HepG2 (cell line): ENCODE results near the gene CD44. TPM values are rescaled to one million over a fixed set of nuclear protein-coding genes. Genes with fewer than 3 reads are reported as not detected.

Source experiments
- ATAC-seq: fragments of 200-7000 bp; cut with Tn5 transposase; 3 replicates; pipeline ENCODE4 v1.9.1; 2020; ENCODE audit warnings: mild to moderate bottlenecking, moderate library complexity
- BruUV-seq: library from RNA; stranded (reverse); fragments of 400-500 nt; replicated peaks from 2 replicates; lab custom pipeline; 2021; lab: Mats Ljungman, UMichigan
- CTCF ChIA-PET: fragments of 300-600 bp; formaldehyde crosslinking; extraction: SDS; loops from one replicate; lab custom pipeline; 2021; ENCODE audit warnings: low total read pairs, inconsistent platforms, low intra/inter-chr PET ratio; lab: Yijun Ruan, JAX
- POLR2A ChIA-PET: fragments of 350-600 bp; sonication (Branson Sonifier 250); formaldehyde crosslinking; loops from one replicate; lab custom pipeline; 2020; ENCODE audit warnings: antibody characterized with exemption, inconsistent platforms; lab: Yijun Ruan, JAX
- DNase-seq: peaks from one replicate; pipeline ENCODE4 v3.0.0-alpha.2; 2015; ENCODE audit warnings: low spot score
- FAIRE-seq: peaks from 3 replicates; lab custom pipeline; 2011; peaks lifted over from hg19 to GRCh38; lab: Jason Lieb, UNC
- H2AFZ ChIP-seq: one replicate; pipeline ENCODE4 v1.6.1; 2011; ENCODE audit warnings: low read length, inconsistent platforms
- H3K27ac ChIP-seq: fragments of 300-600 bp; 3 replicates; pipeline ENCODE4 v1.8.0; 2011; ENCODE audit warnings: mixed run types, mild to moderate bottlenecking, mixed read lengths, low read length, inconsistent platforms; ENCODE audit not compliant: insufficient read depth; ENCODE audit errors: extremely low read length
- H3K27me3 ChIP-seq, 2 experiments: fragments of 200-600 bp in 1 of 2; 2 replicates in 1 of 2; 3 replicates in 1 of 2; pipeline versions ENCODE4 v1.6.0 to v1.8.0; 2011; ENCODE audit warnings: low read length in 2 of 2, mild to moderate bottlenecking in 2 of 2, moderate library complexity in 2 of 2, inconsistent platforms in 1 of 2; ENCODE audit not compliant: insufficient read depth in 2 of 2, control insufficient read depth in 1 of 2
- H3K36me3 ChIP-seq, 2 experiments: fragments of 200-600 bp in 1 of 2; replicated peaks in 1 of 2; 2 replicates in 1 of 2; 3 replicates in 1 of 2; pipeline versions ENCODE4 v1.5.1 to v1.8.0; 2011; ENCODE audit warnings: low read length in 2 of 2, inconsistent platforms in 1 of 2; ENCODE audit not compliant: insufficient read depth in 2 of 2, control insufficient read depth in 1 of 2
- H3K4me1 ChIP-seq: 2 replicates; pipeline ENCODE4 v1.5.1; 2012; ENCODE audit warnings: low read length, inconsistent platforms; ENCODE audit not compliant: insufficient read depth
- H3K4me2 ChIP-seq: 2 replicates; pipeline ENCODE4 v1.6.0; 2011; ENCODE audit warnings: low read depth, low read length, inconsistent platforms
- H3K4me3 ChIP-seq, 3 experiments: fragments of 200-600 bp in 1 of 3; sonication (generic), shearing (Covaris generic) in 1 of 3; replicated peaks in 1 of 3; 2 replicates each; pipeline ENCODE4 v1.5.1; 2011 to 2016; ENCODE audit warnings: low read length in 3 of 3, inconsistent platforms in 2 of 3, low read depth in 2 of 3, mild to moderate bottlenecking in 2 of 3, control low read depth in 1 of 3, mixed read lengths in 1 of 3; ENCODE audit not compliant: insufficient read depth in 1 of 3
- H3K79me2 ChIP-seq: one replicate; pipeline ENCODE4 v1.6.1; 2011; ENCODE audit warnings: low read length, inconsistent platforms; ENCODE audit not compliant: insufficient read depth
- H3K9ac ChIP-seq: 2 replicates; pipeline ENCODE4 v1.6.0; 2011; ENCODE audit warnings: mild to moderate bottlenecking, low read depth, low read length, inconsistent platforms; ENCODE audit not compliant: insufficient read depth
- H3K9me3 ChIP-seq: 2 replicates; pipeline ENCODE4 v1.5.1; 2012; ENCODE audit warnings: mild to moderate bottlenecking, low read length
- H4K20me1 ChIP-seq: 2 replicates; pipeline ENCODE4 v1.6.0; 2011; ENCODE audit warnings: inconsistent platforms, mild to moderate bottlenecking, low read length, moderate library complexity; ENCODE audit not compliant: insufficient read depth
- BORCS8-MEF2B ChIP-seq: sonication (generic); formaldehyde crosslinking; IDR thresholded peaks from 2 replicates; pipeline ENCODE4 v1.8.0; 2022; ENCODE audit warnings: mild to moderate bottlenecking, missing genetic modification reagents
- EEA1 ChIP-seq: sonication (generic); formaldehyde crosslinking; IDR thresholded peaks from 2 replicates; pipeline ENCODE4 v1.5.1; 2020; ENCODE audit warnings: mild to moderate bottlenecking, missing genetic modification reagents, borderline replicate concordance
- ELF1 ChIP-seq: sonication (generic); formaldehyde crosslinking; IDR thresholded peaks from 2 replicates; pipeline ENCODE4 v1.4.0; 2020; ENCODE audit warnings: missing genetic modification reagents
- ETV5 ChIP-seq: IDR thresholded peaks from 2 replicates; pipeline ENCODE4 v1.6.1; 2018; ENCODE audit warnings: missing biosample characterization, missing genetic modification reagents, inconsistent platforms, borderline replicate concordance
- FOXP4 ChIP-seq: sonication (generic); formaldehyde crosslinking; IDR thresholded peaks from 2 replicates; pipeline ENCODE4 v1.4.0; 2020; ENCODE audit warnings: missing genetic modification reagents
- JARID2 ChIP-seq: sonication (generic); formaldehyde crosslinking; IDR thresholded peaks from 2 replicates; pipeline ENCODE4 v1.8.1; 2023; ENCODE audit warnings: missing genetic modification reagents, inconsistent platforms; ENCODE audit not compliant: insufficient replicate concordance
- KLF11 ChIP-seq: IDR thresholded peaks from 2 replicates; pipeline ENCODE4 v1.6.1; 2016; ENCODE audit warnings: missing compliant biosample characterization
- MAF1 ChIP-seq: sonication (generic); formaldehyde crosslinking; IDR thresholded peaks from 2 replicates; pipeline ENCODE4 v1.5.0; 2020; ENCODE audit warnings: missing genetic modification reagents, borderline replicate concordance
- TAF1 ChIP-seq: sonication (generic); formaldehyde crosslinking; IDR thresholded peaks from 2 replicates; pipeline ENCODE4 v1.4.0; 2020; ENCODE audit warnings: missing genetic modification reagents
- TBX2 ChIP-seq: sonication (generic); formaldehyde crosslinking; IDR thresholded peaks from 2 replicates; pipeline ENCODE4 v1.5.0; 2020; ENCODE audit warnings: missing genetic modification reagents, mild to moderate bottlenecking, borderline replicate concordance
- TGIF2 ChIP-seq: IDR thresholded peaks from 2 replicates; pipeline ENCODE4 v1.6.1; 2016; ENCODE audit warnings: control low read depth, missing compliant biosample characterization
- ZNF205 ChIP-seq: IDR thresholded peaks from 2 replicates; pipeline ENCODE4 v1.6.1; 2018; ENCODE audit warnings: missing biosample characterization, missing genetic modification reagents
- ZNF441 ChIP-seq: sonication (generic); formaldehyde crosslinking; IDR thresholded peaks from 2 replicates; pipeline ENCODE4 v1.7.0; 2021; ENCODE audit warnings: missing genetic modification reagents, borderline replicate concordance
- ZSCAN20 ChIP-seq: sonication (generic); formaldehyde crosslinking; IDR thresholded peaks from 2 replicates; pipeline ENCODE4 v1.4.0; 2020; ENCODE audit warnings: missing genetic modification reagents, mild to moderate bottlenecking, borderline replicate concordance
- WGBS: methylation state at CpG from one replicate; pipeline ENCODE4 v1.1.6; 2017; ENCODE audit warnings: low lambda C conversion rate; 5-methylcytosine and 5-hydroxymethylcytosine counted together
- in situ Hi-C: cut with HindIII; loops from 2 replicates; pipeline ENCODE4 v1.10.0; 2017; ENCODE audit warnings: low pct_unique_long_range_greater_than_20kb; ENCODE audit not compliant: extremely low pct_ligation_motif_present
- intact Hi-C: fragments of 100-400 bp; cut with micrococcal nuclease; formaldehyde crosslinking; loops from one replicate; pipeline ENCODE4 v1.10.0; 2022; ENCODE audit not compliant: unreplicated experiment
- polyA plus RNA-seq, 8 experiments: library from polyadenylated mRNA; depleted of rRNA in 3 of 8; stranded (reverse) in 7 of 8; unstranded in 1 of 8; fragments of >200 nt; fragmentation: Illumina TruSeq in 4 of 8; extraction: Trizol in 4 of 8; gene quantifications; 2 replicates each; pipeline versions ENCODE4 v1.2.1 to v1.2.3, GENCODE V29; 2011 to 2016; ENCODE audit warnings: low read depth in 4 of 8, missing spikeins in 1 of 8, mixed read lengths in 1 of 8; ENCODE audit not compliant: insufficient read depth in 1 of 8
- total RNA-seq, 5 experiments: library from RNA; depleted of rRNA; stranded (reverse); fragments of >200 nt; fragmentation: Illumina TruSeq; extraction: Trizol; gene quantifications; 2 replicates each; pipeline ENCODE4 v1.2.3, GENCODE V29; 2016; ENCODE audit warnings: low read depth in 1 of 5
- TF ChIP-seq, protein P1 (sequence below): sonication (generic); formaldehyde crosslinking; IDR thresholded peaks from 2 replicates; pipeline ENCODE4 v1.8.1; 2023; ENCODE audit warnings: mild to moderate bottlenecking, missing genetic modification reagents
- TF ChIP-seq, protein P2 (sequence below): sonication (generic); formaldehyde crosslinking; IDR thresholded peaks from 2 replicates; pipeline ENCODE4 v1.4.0; 2020; ENCODE audit warnings: missing genetic modification reagents

Gene CD44
- total and polyA plus RNA-seq, 2 of the 13 experiments (the other 11 are each of a cell fraction or from before 2014, with no cell fraction given), result 0.02 to 0.11 TPM

DNA sequence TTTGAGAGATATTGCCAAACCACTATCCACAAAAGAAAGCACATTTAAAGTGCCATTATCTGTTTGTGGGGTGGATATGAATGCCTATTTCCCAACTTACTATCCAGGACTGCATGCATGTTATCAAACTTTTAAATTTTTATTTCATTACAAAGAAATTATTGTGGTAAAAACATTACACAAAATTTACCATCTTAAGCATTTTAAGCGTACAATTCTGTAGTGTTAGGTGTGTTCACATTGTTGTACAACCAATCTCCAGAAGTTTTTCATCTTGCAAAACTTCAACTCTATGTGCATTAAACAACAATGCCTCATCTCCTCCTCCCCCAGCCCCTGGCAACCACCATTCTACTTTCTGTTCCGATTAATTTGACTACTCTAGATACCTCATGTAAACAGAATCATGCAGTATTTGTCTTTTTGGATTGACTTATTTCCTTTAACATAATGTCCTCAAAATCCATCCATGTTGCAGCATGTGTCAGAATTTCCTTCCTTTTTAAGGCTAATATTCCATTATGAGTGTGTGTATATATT, 17.6 kb upstream of the CD44 start:
- Histone ChIP-seq H2AFZ (no peak overlapping the region), H3K4me1 (no peaks in the 10 kb centered on the region), H3K9me3 (no peaks in the 10 kb centered on the region), H3K36me3 (no peaks in the 10 kb centered on the region), H3K4me2 (no peak overlapping the region), H3K27ac (no peak overlapping the region), H3K27me3 (no peaks in the 10 kb centered on the region), H3K9ac (no peak overlapping the region), H3K4me3 (no peak overlapping the region), H3K79me2 (no peaks in the 10 kb centered on the region), H4K20me1 (no peaks in the 10 kb centered on the region)
- in situ Hi-C loops (no loop called here), intact Hi-C loops (no loop called here)
- WGBS, result 26% methylated on average over 2 of the region's 2 CpGs
- ChIA-PET CTCF (no interaction called here), POLR2A (no interaction called here)
- DNase-seq, result no peak
- FAIRE-seq, result no peak
- BruUV-seq, result no TSS peak
- TF ChIP-seq ZSCAN20 (CRISPR knock-in tag), result no peak
- no peak for TF ChIP-seq ZNF441
- TF ChIP-seq TBX2 (CRISPR knock-in tag), result no peak
- TF ChIP-seq MAF1 (CRISPR knock-in tag), result no peak
- no peak for TF ChIP-seq TAF1 (CRISPR knock-in tag)
- no peak for TF ChIP-seq KLF11
- TF ChIP-seq, protein P1, sequence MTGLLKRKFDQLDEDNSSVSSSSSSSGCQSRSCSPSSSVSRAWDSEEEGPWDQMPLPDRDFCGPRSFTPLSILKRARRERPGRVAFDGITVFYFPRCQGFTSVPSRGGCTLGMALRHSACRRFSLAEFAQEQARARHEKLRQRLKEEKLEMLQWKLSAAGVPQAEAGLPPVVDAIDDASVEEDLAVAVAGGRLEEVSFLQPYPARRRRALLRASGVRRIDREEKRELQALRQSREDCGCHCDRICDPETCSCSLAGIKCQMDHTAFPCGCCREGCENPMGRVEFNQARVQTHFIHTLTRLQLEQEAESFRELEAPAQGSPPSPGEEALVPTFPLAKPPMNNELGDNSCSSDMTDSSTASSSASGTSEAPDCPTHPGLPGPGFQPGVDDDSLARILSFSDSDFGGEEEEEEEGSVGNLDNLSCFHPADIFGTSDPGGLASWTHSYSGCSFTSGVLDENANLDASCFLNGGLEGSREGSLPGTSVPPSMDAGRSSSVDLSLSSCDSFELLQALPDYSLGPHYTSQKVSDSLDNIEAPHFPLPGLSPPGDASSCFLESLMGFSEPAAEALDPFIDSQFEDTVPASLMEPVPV (CRISPR knock-in tag), result no peak
- no peak for TF ChIP-seq FOXP4 (CRISPR knock-in tag)
- no peak for TF ChIP-seq BORCS8-MEF2B (CRISPR knock-in tag)
- TF ChIP-seq JARID2 (CRISPR knock-in tag), result no peak
- no peak for TF ChIP-seq ZNF205 (CRISPR knock-in tag)
- no peak for TF ChIP-seq ETV5 (CRISPR knock-in tag)
- no peak for TF ChIP-seq EEA1 (CRISPR knock-in tag)
- no peak for TF ChIP-seq ELF1 (CRISPR knock-in tag)
- TF ChIP-seq, protein P2, sequence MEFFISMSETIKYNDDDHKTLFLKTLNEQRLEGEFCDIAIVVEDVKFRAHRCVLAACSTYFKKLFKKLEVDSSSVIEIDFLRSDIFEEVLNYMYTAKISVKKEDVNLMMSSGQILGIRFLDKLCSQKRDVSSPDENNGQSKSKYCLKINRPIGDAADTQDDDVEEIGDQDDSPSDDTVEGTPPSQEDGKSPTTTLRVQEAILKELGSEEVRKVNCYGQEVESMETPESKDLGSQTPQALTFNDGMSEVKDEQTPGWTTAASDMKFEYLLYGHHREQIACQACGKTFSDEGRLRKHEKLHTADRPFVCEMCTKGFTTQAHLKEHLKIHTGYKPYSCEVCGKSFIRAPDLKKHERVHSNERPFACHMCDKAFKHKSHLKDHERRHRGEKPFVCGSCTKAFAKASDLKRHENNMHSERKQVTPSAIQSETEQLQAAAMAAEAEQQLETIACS (CRISPR knock-in tag), result no peak
- TF ChIP-seq TGIF2, result no peak
- ATAC-seq, result no peak
